ENCODE results near the gene VWF. TPM values are rescaled to one million over a fixed set of nuclear protein-coding genes. Genes with fewer than 3 reads are reported as not detected.

The VWF gene
- total and polyA plus RNA-seq, 5 donors = 144 to 388 (median 242) TPM

DNA sequence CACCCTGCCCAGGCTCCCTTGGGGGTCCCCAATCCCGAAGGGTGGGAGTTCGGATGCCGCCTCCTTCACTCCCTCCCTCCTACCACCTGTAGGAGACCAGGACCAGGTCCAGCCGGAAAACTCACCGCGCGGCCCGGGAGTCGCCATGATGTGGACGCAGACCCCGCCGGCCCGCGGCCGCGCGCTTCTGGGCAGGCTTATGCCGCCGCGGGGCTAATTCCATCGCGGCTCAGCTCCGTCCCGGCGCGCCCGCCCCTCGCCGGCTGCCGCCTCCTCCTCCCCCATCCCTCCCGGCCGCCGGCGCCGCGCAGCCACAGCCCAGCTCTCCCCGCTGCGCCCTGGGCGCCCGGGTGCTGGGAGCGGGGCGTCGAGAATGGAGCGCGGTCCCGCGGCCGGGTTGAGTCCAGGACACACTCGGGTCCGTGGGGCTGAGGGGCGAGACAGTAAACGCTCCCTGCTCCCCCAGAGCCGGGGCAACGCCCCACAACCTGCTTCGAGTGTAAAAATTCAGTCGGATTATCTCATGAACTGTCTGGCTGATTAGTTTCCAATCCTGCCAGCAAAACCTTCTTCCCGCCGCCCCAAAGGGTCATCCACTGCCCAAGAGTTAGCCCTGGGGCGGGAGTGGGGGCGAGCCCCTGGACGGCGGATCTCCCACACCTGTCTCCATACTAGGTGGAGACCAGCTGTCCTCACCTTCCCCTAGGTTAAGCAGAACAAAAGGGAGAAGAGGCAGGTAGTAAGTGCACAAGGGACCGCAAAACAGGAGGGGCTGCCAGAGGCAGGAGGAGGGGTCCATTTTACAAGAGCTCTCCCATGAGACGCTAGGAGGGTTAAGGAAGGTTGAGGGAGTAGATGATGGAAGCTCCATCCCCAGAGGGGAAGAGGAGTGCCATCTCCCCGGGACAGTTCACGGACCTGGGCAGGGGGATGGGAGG, 179.1 kb downstream of the VWF start, which contains the start of gene ANO2:
Gene ANO2 (minus strand): TSS at position 189 of the 938 bp plus-strand sequence. CDS start 42 bp downstream, at position 147.
- Histone ChIP-seq H3K4me1 (ENCODE audit: control insufficient read depth, insufficient read depth, low read length) (no peaks in the 10 kb centered on the region), H3K9me3 (ENCODE audit: control insufficient read depth, low read length) (no peaks in the 10 kb centered on the region), H3K27ac (ENCODE audit: low read length) (no peak within 1 kb of the TSS), H3K27me3 (ENCODE audit: control insufficient read depth, insufficient read depth) (no peaks in the 10 kb centered on the region), H3K4me3 (ENCODE audit: low read length) (peak within 1 kb of the TSS; percentile 26)
- intact Hi-C loops (cut with DNase I) = no loop called here
- peak; percentile 75 to 76 for ATAC-seq
- WGBS = 25% methylated on average over 66 of the region's 66 CpGs
- DNase-seq = peak in 2 of 3 donors; percentile 64 to 66

DNA sequence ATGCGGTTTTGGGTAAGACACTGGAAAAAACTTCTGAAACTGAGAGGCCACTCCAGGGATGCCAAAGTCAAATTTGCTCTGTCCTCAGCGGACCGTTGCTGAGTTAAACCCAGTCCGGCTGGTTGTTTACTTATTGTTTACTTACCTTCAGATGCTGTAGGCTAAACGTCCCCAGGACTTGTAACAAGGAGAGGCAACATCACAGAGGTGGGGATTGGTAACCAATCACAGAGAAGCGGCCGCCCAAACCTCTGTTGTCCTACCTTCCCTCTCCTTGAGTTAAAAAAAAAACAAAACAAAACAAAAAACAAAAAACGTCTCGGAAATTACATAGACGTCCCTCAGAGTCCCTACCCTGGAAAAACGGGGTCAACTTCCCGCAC, 179.8 kb downstream of the VWF start:
- ATAC-seq (no peak), DNase-seq (no peak)
- 30% methylated on average over 12 of the region's 12 CpGs for WGBS
- H3K27me3 ChIP-seq (ENCODE audit: control insufficient read depth, insufficient read depth) = no peaks in the 10 kb centered on the region
- no peaks in the 10 kb centered on the region for H3K9me3 ChIP-seq (ENCODE audit: control insufficient read depth, low read length)
- no peak overlapping the region for H3K27ac ChIP-seq (ENCODE audit: low read length)
- peak overlapping the region; percentile 26 for H3K4me3 ChIP-seq (ENCODE audit: low read length)
- H3K4me1 ChIP-seq (ENCODE audit: control insufficient read depth, insufficient read depth, low read length) = no peaks in the 10 kb centered on the region
- intact Hi-C loops (cut with DNase I) = no loop called here

DNA sequence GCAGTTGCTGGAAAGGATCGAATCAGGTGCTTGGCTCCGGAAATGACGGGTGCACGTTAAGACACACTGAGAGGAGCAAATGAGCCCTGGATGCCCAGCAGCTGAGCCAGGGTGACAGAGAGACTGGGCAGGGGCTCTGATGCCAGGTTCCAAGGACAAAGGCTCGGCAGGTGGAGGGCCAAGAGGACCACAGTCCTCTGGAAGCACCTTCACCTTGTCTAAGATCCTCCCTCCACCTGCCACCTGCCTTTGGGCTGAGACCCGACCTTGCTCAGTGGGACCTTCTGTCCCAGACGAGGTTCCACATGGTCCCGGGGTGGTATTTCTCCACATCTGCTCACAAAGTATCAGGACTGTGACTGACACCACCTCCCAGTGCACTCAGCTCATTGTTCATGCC, 180.4 kb downstream of the VWF start:
- no peak overlapping the region for H3K27ac ChIP-seq (ENCODE audit: low read length)
- no peaks in the 10 kb centered on the region for H3K27me3 ChIP-seq (ENCODE audit: control insufficient read depth, insufficient read depth)
- DNase-seq (no peak), ATAC-seq (peak in 1 of 2 donors; percentile 5)
- H3K9me3 ChIP-seq (ENCODE audit: control insufficient read depth, low read length) = no peaks in the 10 kb centered on the region
- H3K4me1 ChIP-seq (ENCODE audit: control insufficient read depth, insufficient read depth, low read length) = no peaks in the 10 kb centered on the region
- WGBS = 85% methylated on average over 8 of the region's 8 CpGs
- no peak overlapping the region for H3K4me3 ChIP-seq (ENCODE audit: low read length)
- intact Hi-C loops (cut with DNase I) = no loop called here

DNA sequence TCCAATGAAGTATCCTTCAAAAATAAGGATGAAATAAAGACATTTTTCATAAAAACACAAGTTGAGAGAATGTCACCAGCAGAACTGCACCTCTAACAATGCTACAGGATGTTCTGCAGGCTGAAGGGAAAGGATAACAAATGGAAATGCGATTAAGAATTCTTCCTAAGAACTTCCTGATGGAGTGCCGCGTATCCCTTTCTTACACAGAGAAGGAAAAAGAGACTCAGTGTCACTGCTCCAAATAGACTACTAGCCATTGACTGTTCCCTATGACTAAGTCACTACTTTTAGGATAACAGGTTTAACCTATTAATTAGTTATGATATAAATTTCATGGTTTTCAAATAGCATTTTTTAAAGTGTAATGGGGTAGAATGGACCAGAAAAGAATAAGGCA, 182.6 kb downstream of the VWF start:
- no peak for ATAC-seq
- Histone ChIP-seq H3K4me1 (ENCODE audit: control insufficient read depth, insufficient read depth, low read length) (no peaks in the 10 kb centered on the region), H3K9me3 (ENCODE audit: control insufficient read depth, low read length) (no peaks in the 10 kb centered on the region), H3K27me3 (ENCODE audit: control insufficient read depth, insufficient read depth) (no peaks in the 10 kb centered on the region), H3K27ac (ENCODE audit: low read length) (no peak overlapping the region), H3K4me3 (ENCODE audit: low read length) (no peak overlapping the region)
- intact Hi-C loops (cut with DNase I) = no loop called here
- DNase-seq = no peak
- 59% methylated on average over 3 of the region's 3 CpGs for WGBS

DNA sequence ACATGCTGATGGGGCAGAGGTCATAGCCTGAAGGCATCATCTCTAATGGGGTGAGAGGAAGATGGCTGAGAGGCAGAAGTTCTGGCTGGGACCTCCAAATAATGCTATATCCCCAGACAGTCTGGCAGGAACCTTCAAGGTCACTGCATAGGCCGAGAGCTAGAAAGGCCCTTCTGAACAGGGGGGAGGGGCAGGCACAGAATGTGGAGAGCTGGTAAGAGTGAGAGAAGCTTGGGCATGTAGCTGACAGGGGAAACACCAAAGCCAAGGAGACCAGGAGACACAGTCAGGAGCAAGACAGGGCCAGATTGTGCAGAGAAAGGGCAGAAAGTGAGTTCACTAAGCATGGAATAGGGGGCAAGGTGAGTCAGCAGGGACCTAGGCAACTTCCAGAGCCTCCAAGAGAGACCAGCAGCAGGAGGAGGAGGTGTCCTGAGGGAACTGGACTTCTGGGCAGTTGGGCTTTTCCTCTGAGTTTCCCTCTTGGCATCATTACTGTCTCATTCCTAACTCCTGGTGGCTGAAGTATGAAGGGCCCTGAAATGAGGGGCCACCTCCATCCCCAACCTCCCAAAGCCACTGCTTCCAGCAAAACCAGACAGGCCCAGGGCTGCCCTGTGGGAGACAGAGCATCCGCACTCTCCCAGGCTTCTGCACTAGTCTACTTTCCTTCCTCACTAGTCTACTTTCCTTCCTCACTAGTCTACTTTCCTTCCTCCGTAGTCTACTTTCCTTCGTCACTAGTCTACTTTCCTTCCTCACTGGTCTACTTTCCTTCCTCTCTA, 196.5 kb downstream of the VWF start:
- intact Hi-C loops (cut with DNase I) = no loop called here
- no peak overlapping the region for H3K4me3 ChIP-seq (ENCODE audit: low read length)
- WGBS = 78% methylated on average over 4 of the region's 4 CpGs
- no peaks in the 10 kb centered on the region for H3K9me3 ChIP-seq (ENCODE audit: control insufficient read depth, low read length)
- no peaks in the 10 kb centered on the region for H3K27me3 ChIP-seq (ENCODE audit: control insufficient read depth, insufficient read depth)
- no peak overlapping the region for H3K27ac ChIP-seq (ENCODE audit: low read length)
- no peaks in the 10 kb centered on the region for H3K4me1 ChIP-seq (ENCODE audit: control insufficient read depth, insufficient read depth, low read length)
- ATAC-seq (peak in 1 of 2 donors; percentile 12), DNase-seq (no peak)

DNA sequence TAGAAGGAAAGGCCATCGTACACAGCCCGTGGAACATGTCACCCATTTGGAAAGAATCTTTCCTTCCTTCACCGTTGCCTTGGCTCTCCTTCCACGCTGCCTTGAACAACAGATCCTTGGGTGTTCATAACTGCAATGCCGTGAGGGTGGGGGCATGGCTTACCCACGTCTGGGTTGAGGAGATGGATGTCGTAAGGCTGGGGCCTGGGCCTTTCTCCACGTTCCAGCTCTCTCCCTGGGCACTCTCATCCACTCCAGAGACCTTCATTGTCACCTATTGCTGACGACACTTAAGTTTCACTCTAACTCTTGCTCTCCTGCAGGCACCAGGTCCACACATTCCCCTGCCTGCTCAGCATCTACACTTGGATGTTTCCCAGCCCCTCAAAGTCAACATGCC, 198.8 kb downstream of the VWF start:
- no peak overlapping the region for H3K4me3 ChIP-seq (ENCODE audit: low read length)
- no peaks in the 10 kb centered on the region for H3K27me3 ChIP-seq (ENCODE audit: control insufficient read depth, insufficient read depth)
- H3K4me1 ChIP-seq (ENCODE audit: control insufficient read depth, insufficient read depth, low read length) = no peaks in the 10 kb centered on the region
- WGBS = 78% methylated on average over 9 of the region's 9 CpGs
- no peak overlapping the region for H3K27ac ChIP-seq (ENCODE audit: low read length)
- no peaks in the 10 kb centered on the region for H3K9me3 ChIP-seq (ENCODE audit: control insufficient read depth, low read length)
- peak in 1 of 2 donors; percentile 6 for ATAC-seq
- intact Hi-C loops (cut with DNase I) = no loop called here
- no peak for DNase-seq

DNA sequence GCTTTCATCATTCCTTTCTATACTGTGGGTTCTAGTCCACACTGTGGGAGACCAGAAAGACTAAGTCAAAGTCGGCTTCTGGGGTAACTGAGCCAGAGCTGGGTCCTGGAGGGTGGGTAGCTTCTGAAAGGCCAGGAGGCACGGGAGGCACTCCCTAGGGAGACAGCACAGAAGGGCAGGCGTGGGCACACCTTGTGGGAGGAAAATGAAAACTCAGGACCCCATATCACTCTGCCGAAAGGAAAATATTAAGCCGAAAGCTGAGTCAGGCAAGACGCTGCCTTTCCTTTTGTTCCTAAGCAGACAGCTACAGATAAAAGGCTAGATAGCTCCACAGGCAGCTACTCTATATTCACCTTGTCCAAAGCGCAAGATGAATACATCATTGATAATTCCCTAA, 200.1 kb downstream of the VWF start:
- H3K9me3 ChIP-seq (ENCODE audit: control insufficient read depth, low read length) = no peaks in the 10 kb centered on the region
- no peak overlapping the region for H3K27ac ChIP-seq (ENCODE audit: low read length)
- ATAC-seq (no peak), DNase-seq (no peak)
- 74% methylated on average over 7 of the region's 7 CpGs for WGBS
- no peaks in the 10 kb centered on the region for H3K4me1 ChIP-seq (ENCODE audit: control insufficient read depth, insufficient read depth, low read length)
- no peaks in the 10 kb centered on the region for H3K27me3 ChIP-seq (ENCODE audit: control insufficient read depth, insufficient read depth)
- no peak overlapping the region for H3K4me3 ChIP-seq (ENCODE audit: low read length)
- intact Hi-C loops (cut with DNase I) = no loop called here

DNA sequence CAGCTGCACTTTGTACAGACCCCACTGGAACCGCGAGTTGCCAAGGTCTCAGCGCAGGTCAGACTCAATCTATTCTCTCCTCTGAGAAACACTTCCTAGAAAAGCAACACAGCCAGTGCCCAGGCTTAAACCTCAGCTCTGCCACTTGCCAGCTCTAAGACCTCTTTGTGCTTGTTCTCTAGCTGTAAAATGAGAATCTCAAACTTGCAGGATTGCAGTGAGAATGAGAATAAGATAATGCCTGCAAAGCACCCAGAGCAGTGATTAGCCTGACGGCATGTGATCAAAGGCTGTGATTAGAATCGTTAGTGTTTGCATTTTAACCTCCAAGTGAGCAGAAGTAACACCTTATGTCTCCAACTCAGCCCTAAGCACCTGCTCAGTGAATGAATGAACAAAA, 200.7 kb downstream of the VWF start:
- ATAC-seq (no peak), DNase-seq (no peak)
- Histone ChIP-seq H3K27ac (ENCODE audit: low read length) (no peak overlapping the region), H3K4me3 (ENCODE audit: low read length) (no peak overlapping the region), H3K4me1 (ENCODE audit: control insufficient read depth, insufficient read depth, low read length) (no peaks in the 10 kb centered on the region), H3K27me3 (ENCODE audit: control insufficient read depth, insufficient read depth) (no peaks in the 10 kb centered on the region), H3K9me3 (ENCODE audit: control insufficient read depth, low read length) (no peaks in the 10 kb centered on the region)
- 52% methylated on average over 5 of the region's 5 CpGs for WGBS
- intact Hi-C loops (cut with DNase I) = no loop called here

DNA sequence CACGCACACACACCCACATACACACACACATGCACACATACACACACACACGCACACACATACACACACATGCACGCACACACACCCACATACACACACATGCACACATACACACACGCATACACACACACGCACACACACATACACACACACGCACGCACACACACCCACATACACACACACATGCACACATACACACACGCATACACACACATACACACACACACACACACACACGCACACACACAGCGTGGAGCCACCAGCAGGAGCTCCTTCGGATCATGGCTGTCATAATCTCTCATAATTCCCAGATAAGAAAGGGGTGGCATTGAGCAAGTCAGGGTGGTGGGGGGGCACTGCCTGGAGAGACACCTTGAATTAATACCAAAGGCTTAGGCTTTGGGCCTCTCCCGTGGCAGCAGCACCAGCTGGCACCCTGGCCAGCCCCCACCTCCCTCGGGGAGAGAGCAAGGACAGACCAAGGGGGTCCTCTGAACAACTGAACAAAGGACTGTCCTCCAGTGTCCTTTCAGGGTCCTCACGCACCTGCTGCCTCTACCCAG, 201.3 kb downstream of the VWF start:
- Histone ChIP-seq H3K4me1 (ENCODE audit: control insufficient read depth, insufficient read depth, low read length) (no peaks in the 10 kb centered on the region), H3K9me3 (ENCODE audit: control insufficient read depth, low read length) (no peaks in the 10 kb centered on the region), H3K27ac (ENCODE audit: low read length) (no peak overlapping the region), H3K4me3 (ENCODE audit: low read length) (no peak overlapping the region), H3K27me3 (ENCODE audit: control insufficient read depth, insufficient read depth) (no peaks in the 10 kb centered on the region)
- 61% methylated on average over 14 of the region's 14 CpGs for WGBS
- ATAC-seq (no peak), DNase-seq (no peak)
- intact Hi-C loops (cut with DNase I) = no loop called here

DNA sequence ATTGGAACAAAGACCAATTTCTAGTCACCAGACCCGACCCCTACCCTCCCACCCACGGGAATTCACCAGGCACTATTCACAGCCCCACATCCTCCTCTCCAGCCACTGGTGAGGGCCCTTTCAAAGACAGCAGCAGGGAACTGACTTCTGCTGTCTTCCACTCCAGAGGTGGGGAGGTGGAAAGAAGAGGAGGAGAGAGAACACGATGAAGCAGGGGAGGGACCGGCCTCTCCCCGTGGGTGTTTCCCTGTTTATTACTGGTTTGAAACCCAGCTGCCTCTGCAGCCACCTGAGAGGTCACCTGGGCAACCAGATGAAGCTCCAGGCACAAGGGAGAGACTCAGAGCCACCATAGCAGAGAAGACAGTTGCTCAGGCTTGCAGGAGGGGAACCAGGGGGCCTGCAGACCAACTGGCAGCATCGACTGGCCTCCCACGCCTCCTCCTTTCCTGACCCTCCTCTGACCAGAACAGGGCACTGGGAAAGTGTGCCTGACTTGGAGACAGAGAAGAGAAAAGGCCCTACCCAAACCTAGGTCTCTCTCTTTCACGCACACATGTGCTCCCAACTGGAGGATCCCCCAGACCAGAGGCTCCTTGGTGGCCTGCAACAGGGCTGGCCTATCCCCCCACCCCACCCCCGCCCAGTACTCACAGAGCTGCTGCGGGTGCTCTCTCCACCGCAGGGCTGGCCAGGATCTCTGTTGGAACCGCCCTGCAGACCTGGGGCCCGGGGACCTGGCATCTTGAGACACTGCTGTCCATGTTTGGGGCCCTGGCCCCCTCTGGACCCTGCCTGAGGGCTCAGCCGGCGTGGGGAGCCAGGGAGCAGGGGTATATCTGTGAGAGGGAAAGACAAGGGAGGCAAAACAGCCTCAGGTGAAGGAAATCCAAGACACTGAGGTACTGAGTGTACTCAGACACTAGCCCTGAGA, 202.2 kb downstream of the VWF start:
- Histone ChIP-seq H3K4me3 (ENCODE audit: low read length) (no peak overlapping the region), H3K4me1 (ENCODE audit: control insufficient read depth, insufficient read depth, low read length) (no peaks in the 10 kb centered on the region), H3K9me3 (ENCODE audit: control insufficient read depth, low read length) (no peaks in the 10 kb centered on the region), H3K27me3 (ENCODE audit: control insufficient read depth, insufficient read depth) (no peaks in the 10 kb centered on the region), H3K27ac (ENCODE audit: low read length) (no peak overlapping the region)
- intact Hi-C loops (cut with DNase I) = no loop called here
- DNase-seq (no peak), ATAC-seq (peak in 1 of 2 donors; percentile 11)
- 80% methylated on average over 15 of the region's 15 CpGs for WGBS

Data from right cardiac atrium (tissue), 5 donors.